Activated CD4-positive, CD25-positive, alpha-beta regulatory T cell treated with anti-CD3 and anti-CD28 coated beads, Interleukin-2, amount 50 U/mL, for 16 hours (primary cell): ENCODE measurements around the gene FTHL17.

Source experiments
- DNase-seq: peaks from one replicate; pipeline ENCODE4 v3.0.0-alpha.2; 2020; ENCODE audit warnings: low read depth, low spot score

FTHL17 gene

DNA sequence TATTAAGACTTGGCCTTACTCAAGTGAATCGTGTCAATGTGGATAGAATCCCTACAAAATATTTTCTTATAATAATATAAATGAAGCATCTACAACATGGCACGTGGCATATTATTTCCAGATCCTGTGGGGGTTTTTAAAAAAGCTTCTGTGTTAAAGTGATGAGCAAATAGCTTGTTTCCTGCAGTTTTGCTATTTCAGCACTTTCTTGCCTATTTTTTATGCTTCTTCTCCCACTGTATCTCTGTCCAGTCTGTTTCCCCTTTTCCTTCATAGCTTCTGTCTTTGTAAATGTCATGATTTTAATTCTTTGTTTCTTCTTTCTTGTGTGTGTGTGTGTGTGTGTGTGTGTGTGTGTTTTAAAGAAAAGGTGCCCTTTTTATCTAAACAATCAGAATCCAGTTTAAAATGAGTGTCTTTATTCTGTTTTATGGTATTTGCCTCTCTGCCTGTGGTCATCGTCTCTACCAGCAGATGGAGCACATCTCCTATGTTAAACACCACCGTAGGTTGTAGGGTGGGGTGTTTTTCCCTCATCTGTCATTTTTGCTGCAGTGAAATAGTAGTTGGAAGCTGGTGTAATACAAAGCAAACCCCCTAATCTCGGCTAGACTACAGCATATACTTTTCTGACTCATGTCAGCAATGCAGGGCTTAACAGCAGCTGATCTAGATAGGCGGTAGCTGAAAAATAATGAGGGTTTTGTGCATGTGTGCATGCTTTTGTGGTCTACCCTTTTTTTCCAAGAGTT is 33.1 kb downstream of the FTHL17 start:
- DNase-seq, result no peak

DNA sequence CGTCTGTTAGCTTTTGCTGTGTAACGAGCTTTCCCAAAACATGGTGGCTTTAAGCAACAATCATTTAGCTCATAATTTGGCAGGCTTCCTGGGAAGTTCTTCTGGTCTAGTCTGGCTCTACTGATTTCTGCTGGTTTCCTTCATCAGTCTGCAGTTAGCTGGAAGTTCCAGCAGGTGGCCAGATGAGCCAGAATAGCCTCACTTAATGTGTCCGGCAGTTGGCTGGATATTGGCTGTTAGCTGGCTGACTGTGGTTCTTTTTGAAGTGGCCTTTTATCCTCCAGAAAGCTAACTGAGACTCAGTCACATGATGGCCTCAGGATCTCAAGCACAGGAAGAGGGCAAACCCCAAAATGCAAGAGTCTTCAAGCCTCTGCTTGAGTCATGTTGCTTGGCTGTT is 34.9 kb downstream of the FTHL17 start:
- no peak for DNase-seq

DNA sequence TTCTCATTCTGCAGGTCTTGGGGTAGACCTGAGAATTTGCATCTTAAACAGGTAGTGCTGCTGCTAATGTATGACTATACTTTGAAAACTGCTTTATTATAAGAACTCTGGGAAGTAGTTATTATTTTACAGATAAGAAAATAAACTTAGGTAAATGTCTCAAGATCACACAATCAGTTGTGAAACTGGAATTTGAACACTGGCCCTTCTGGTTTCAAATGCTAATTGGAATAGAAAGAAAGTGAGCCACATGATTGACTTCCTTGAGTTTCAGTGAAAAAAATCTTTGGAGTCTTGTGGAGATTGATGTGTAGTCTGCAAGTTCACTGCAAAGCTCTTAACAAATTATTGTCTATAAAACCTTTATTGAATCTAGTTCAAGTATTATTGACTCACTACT is 44.5 kb downstream of the FTHL17 start:
- DNase-seq, result no peak

DNA sequence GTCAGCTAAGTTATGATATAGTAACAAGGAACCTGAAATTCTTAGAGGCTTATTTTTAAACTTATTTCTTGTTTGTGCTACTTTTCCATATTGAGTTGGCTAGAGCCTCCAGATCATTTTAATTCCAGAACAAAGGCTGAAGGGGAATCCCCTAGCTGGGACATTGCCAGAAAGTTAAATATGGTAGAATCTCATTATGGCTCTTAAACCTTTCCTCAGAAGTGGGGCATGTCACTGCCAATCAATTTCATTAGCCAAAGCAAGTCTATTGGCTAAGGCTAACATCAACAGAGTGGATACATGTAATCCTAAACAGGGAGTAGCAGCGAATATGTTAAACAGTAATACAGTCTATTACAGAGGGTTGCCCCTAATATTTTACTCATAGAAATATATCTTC is 47.0 kb downstream of the FTHL17 start:
- no peak for DNase-seq

DNA sequence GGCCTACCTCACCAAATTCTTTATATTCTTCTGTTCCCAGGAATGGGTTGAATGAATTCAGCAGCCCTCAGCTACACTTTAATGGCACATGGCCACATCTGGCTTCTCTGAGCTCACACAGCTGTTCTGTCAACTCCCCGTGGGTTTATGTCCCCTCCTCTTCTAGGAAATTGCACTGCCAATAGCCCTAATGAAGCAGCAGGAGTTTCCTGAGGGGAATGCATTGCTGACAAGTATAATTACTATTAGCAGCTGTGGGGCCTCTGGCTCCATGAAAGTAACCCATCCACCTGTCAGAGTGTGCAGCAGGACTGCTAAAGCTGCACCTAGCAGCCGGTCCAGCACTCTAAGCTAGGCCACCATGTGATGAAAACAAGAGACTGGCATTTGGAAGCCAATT is 50.3 kb downstream of the FTHL17 start:
- no peak for DNase-seq
